ENCODE results near the gene TPSD1.

DNA sequence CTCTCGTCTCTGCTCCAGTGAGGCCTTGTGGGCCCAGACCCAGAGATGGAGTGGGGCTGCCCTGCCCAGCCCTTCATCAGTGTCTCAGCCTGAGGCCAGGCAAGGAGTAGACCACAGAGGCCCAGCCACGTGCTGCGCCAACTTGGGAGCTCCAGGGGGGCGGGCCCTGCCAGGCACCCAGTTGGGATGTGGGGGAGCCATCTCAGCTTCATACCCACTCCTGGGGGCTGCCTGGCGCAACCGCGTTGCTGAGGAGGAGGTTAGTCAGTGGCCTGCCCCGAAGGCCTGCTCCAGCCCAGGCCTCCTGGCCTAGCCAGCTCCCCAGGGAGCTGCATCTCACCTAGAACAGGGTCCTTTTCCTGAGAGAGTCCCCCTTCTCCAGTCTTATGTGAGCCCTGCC lies 42.6 kb upstream of the TPSD1 start:
- TF ChIP-seq POLR2AphosphoS5 (IDR thresholded peaks at IDR 0.05; ENCODE audit: borderline replicate concordance, low read depth, low read length), result no peak
- TF ChIP-seq EZH2 (IDR thresholded peaks at IDR 0.05), result no peak
- TF ChIP-seq FOXP2 (optimal IDR thresholded peaks at IDR 0.05; ENCODE audit: control extremely low read depth, extremely low read length, insufficient read depth), result no peak

All from SK-N-MC (cell line).